Endodermal cell (in vitro differentiated cells): ENCODE results near the gene KCND2. TPM values are rescaled to one million over a fixed set of nuclear protein-coding genes. Genes with fewer than 3 reads are reported as not detected.
"Not testable (repeated sequence)": the region's sequence is repeated elsewhere in the genome, so short reads cannot be mapped to it uniquely, and the experiment has no call there.

ENCODE experiments used
- DNase-seq: peaks from one replicate; pipeline ENCODE4 v3.0.0-alpha.2; 2017
- H3K27ac ChIP-seq: 2 replicates; pipeline ENCODE4 v1.5.1; 2013; ENCODE audit warnings: mild to moderate bottlenecking, low read depth, low read length, moderate library complexity
- H3K27me3 ChIP-seq: 2 replicates; pipeline ENCODE4 v1.6.1; 2013; ENCODE audit warnings: mild to moderate bottlenecking, low read length, moderate library complexity; ENCODE audit not compliant: insufficient read depth, control insufficient read depth, poor library complexity, severe bottlenecking
- H3K36me3 ChIP-seq: 2 replicates; pipeline ENCODE4 v1.7.0; 2013; ENCODE audit warnings: mild to moderate bottlenecking, low read length, moderate library complexity; ENCODE audit not compliant: control insufficient read depth, insufficient read depth
- H3K4me1 ChIP-seq: one replicate; pipeline ENCODE4 v1.7.0; 2013; ENCODE audit warnings: low read length; ENCODE audit not compliant: control insufficient read depth, insufficient read depth
- H3K4me3 ChIP-seq: 2 replicates; pipeline ENCODE4 v1.5.1; 2013; ENCODE audit warnings: mild to moderate bottlenecking, low read length, moderate library complexity
- H3K9ac ChIP-seq: 2 replicates; pipeline ENCODE4 v1.6.1; 2013; ENCODE audit warnings: mild to moderate bottlenecking, low read length, moderate library complexity; ENCODE audit not compliant: poor library complexity, severe bottlenecking; ENCODE audit errors: extremely low read depth
- H3K9me3 ChIP-seq: 2 replicates; pipeline ENCODE4 v1.6.1; 2013; ENCODE audit warnings: mild to moderate bottlenecking, low read length, moderate library complexity; ENCODE audit not compliant: control insufficient read depth
- H3K27ac Mint-ChIP-seq: 2 replicates; pipeline ENCODE4 v1.8.0; 2020; ENCODE audit warnings: mixed read lengths
- H3K27me3 Mint-ChIP-seq: 2 replicates; pipeline ENCODE4 v1.8.0; 2021; ENCODE audit warnings: mild to moderate bottlenecking, mixed read lengths; ENCODE audit not compliant: insufficient read depth
- H3K36me3 Mint-ChIP-seq: 2 replicates; pipeline ENCODE4 v1.8.0; 2020; ENCODE audit warnings: low read depth, mixed read lengths
- H3K4me1 Mint-ChIP-seq: 2 replicates; pipeline ENCODE4 v1.8.0; 2020; ENCODE audit warnings: mixed read lengths
- H3K4me3 Mint-ChIP-seq: 2 replicates; pipeline ENCODE4 v1.8.0; 2020; ENCODE audit warnings: mild to moderate bottlenecking, moderate library complexity, mixed read lengths
- H3K9me3 Mint-ChIP-seq: 2 replicates; pipeline ENCODE4 v1.8.0; 2020; ENCODE audit warnings: mild to moderate bottlenecking, mixed read lengths
- CTCF ChIP-seq: fragments of 200-600 bp; sonication (generic); conservative IDR thresholded peaks from 2 replicates; pipeline ENCODE4 v1.5.0; 2021; ENCODE audit warnings: antibody characterized with exemption, mild to moderate bottlenecking
- WGBS, 2 experiments: methylation state at CpG; one replicate each; pipeline versions ENCODE4 v1.1.5 to v1.1.7; 2013; ENCODE audit warnings: missing lambda C conversion rate in 2 of 2, mixed read lengths in 1 of 2; ENCODE audit not compliant: insufficient coverage in 1 of 2, insufficient read length in 1 of 2; 5-methylcytosine and 5-hydroxymethylcytosine counted together
- total RNA-seq, 2 donors: library from RNA; stranded (reverse); fragmentation: NEBNext Ultra II Directional in 1 of 2; extraction: Animal tissue kit (Norgen Biotek cat#: 25700) in 1 of 2; gene quantifications; 2 replicates in 1 of 2; 3 replicates in 1 of 2; pipeline ENCODE4 v1.2.1, GENCODE V29; 2021

KCND2 gene
- total RNA-seq, 2 donors from 2014 or later: 0.71 to 4.6 TPM

- no peak for TF ChIP-seq CTCF
- Mint-ChIP-seq H3K4me1 (no peaks in the 10 kb centered on the region), H3K27ac (no peak overlapping the region), H3K9me3 (peaks cover 3% of the 10 kb centered on the region), H3K4me3 (no peak overlapping the region), H3K36me3 (no peaks in the 10 kb centered on the region), H3K27me3 (no peaks in the 10 kb centered on the region)
- no peaks in the 10 kb centered on the region for H3K4me1 ChIP-seq
- no peak for DNase-seq
- H3K9me3 ChIP-seq: peaks cover 5% of the 10 kb centered on the region
- H3K4me3 ChIP-seq: no peak overlapping the region
- H3K27ac ChIP-seq: no peak overlapping the region
- H3K36me3 ChIP-seq: no peaks in the 10 kb centered on the region
- no peaks in the 10 kb centered on the region for H3K27me3 ChIP-seq
- no peak overlapping the region for H3K9ac ChIP-seq
- WGBS, 2 experiments: 83 to 91% methylated on average over 2 of the region's 2 CpGs
Observed at GRCh38 chr7:120691915-120692314, 418.9 kb downstream of the KCND2 start.

- Histone ChIP-seq H3K4me3 (no peak overlapping the region), H3K9ac (no peak overlapping the region), H3K27me3 (no peaks in the 10 kb centered on the region), H3K4me1 (no peaks in the 10 kb centered on the region), H3K9me3 (peaks cover 6% of the 10 kb centered on the region), H3K36me3 (no peaks in the 10 kb centered on the region), H3K27ac (no peak overlapping the region)
- no peak for DNase-seq
- Mint-ChIP-seq H3K27me3 (no peaks in the 10 kb centered on the region), H3K27ac (no peak overlapping the region), H3K4me3 (no peak overlapping the region), H3K4me1 (no peaks in the 10 kb centered on the region), H3K36me3 (no peaks in the 10 kb centered on the region), H3K9me3 (peaks cover 3% of the 10 kb centered on the region)
- TF ChIP-seq CTCF: no peak
- 94% methylated on average over 1 of the region's 2 CpGs; no CpG with 5 or more reads in 1 of the 2 experiments for WGBS, 2 experiments
Observed at GRCh38 chr7:120695848-120696247, 422.9 kb downstream of the KCND2 start.

- 100% methylated on average over 2 of the region's 2 CpGs; no CpG with 5 or more reads in 1 of the 2 experiments for WGBS, 2 experiments
- no peaks in the 10 kb centered on the region for H3K36me3 Mint-ChIP-seq
- no peak overlapping the region for H3K27ac Mint-ChIP-seq
- Histone ChIP-seq H3K4me1 (no peaks in the 10 kb centered on the region), H3K9me3 (peaks cover 6% of the 10 kb centered on the region), H3K9ac (no peak overlapping the region), H3K4me3 (no peak overlapping the region), H3K36me3 (no peaks in the 10 kb centered on the region), H3K27ac (no peak overlapping the region), H3K27me3 (no peaks in the 10 kb centered on the region)
- no peak overlapping the region for H3K4me3 Mint-ChIP-seq
- TF ChIP-seq CTCF: no peak
- peaks cover 3% of the 10 kb centered on the region for H3K9me3 Mint-ChIP-seq
- H3K27me3 Mint-ChIP-seq: no peaks in the 10 kb centered on the region
- DNase-seq: no peak
- H3K4me1 Mint-ChIP-seq: no peaks in the 10 kb centered on the region
Observed at GRCh38 chr7:120700796-120701195, 427.8 kb downstream of the KCND2 start.

- not testable (repeated sequence) for H3K27me3 ChIP-seq, H3K36me3 ChIP-seq, H3K9me3 ChIP-seq, H3K9ac ChIP-seq, H3K36me3 Mint-ChIP-seq, H3K27me3 Mint-ChIP-seq, H3K4me3 Mint-ChIP-seq, H3K9me3 Mint-ChIP-seq, H3K4me3 ChIP-seq, H3K4me1 ChIP-seq, DNase-seq, H3K27ac Mint-ChIP-seq, H3K4me1 Mint-ChIP-seq, H3K27ac ChIP-seq
- 100% methylated on average over 1 of the region's 1 CpG; no CpG with 5 or more reads in 1 of the 2 experiments for WGBS, 2 experiments
Observed at GRCh38 chr7:120702408-120702807, 429.4 kb downstream of the KCND2 start.
